Smooth muscle cell (in vitro differentiated cells): ENCODE data around the gene TCEAL4. TPM values are rescaled to one million over a fixed set of nuclear protein-coding genes. Genes with fewer than 3 reads are reported as not detected.
A peak's percentile ranks its signal among the peaks of the same experiment; 100 is the strongest.

Experiments
- DNase-seq: peaks from one replicate; lab custom pipeline; 2025; ENCODE audit not compliant: unreplicated experiment; lab: John Stamatoyannopoulos, UW
- H2AFZ ChIP-seq: fragments of 200-600 bp; sonication (generic); 2 replicates; pipeline ENCODE4 v1.6.0; 2016; ENCODE audit warnings: antibody characterized with exemption, low read depth, mild to moderate bottlenecking
- H3F3A ChIP-seq: fragments of 200-600 bp; sonication (generic); 2 replicates; pipeline ENCODE4 v1.6.0; 2017; ENCODE audit warnings: antibody characterized with exemption, low read depth
- H3K27ac ChIP-seq: fragments of 200-600 bp; sonication (generic); 2 replicates; pipeline ENCODE4 v1.5.1; 2016; ENCODE audit warnings: low read depth, mild to moderate bottlenecking
- H3K27me3 ChIP-seq: fragments of 200-600 bp; sonication (generic); 2 replicates; pipeline ENCODE4 v1.6.1; 2016; ENCODE audit warnings: low read depth, mild to moderate bottlenecking
- H3K36me3 ChIP-seq: fragments of 200-600 bp; sonication (generic); 2 replicates; pipeline ENCODE4 v1.5.1; 2016; ENCODE audit warnings: low read depth
- H3K4me1 ChIP-seq: fragments of 200-600 bp; sonication (generic); 2 replicates; pipeline ENCODE4 v1.5.1; 2016; ENCODE audit warnings: low read depth
- H3K4me2 ChIP-seq: fragments of 200-600 bp; sonication (generic); 2 replicates; pipeline ENCODE4 v1.6.0; 2016; ENCODE audit warnings: mild to moderate bottlenecking
- H3K4me3 ChIP-seq: fragments of 200-600 bp; sonication (generic); 2 replicates; pipeline ENCODE4 v1.5.1; 2016; ENCODE audit warnings: mild to moderate bottlenecking
- H3K79me2 ChIP-seq: fragments of 200-600 bp; sonication (generic); 2 replicates; pipeline ENCODE4 v1.6.0; 2016; ENCODE audit warnings: low read depth, mild to moderate bottlenecking
- H3K9ac ChIP-seq: fragments of 200-600 bp; sonication (generic); 2 replicates; pipeline ENCODE4 v1.6.0; 2016; ENCODE audit warnings: low read depth
- H3K9me3 ChIP-seq: fragments of 200-600 bp; sonication (generic); replicated peaks from 2 replicates; pipeline ENCODE4 v1.5.1; 2016; ENCODE audit warnings: low read depth
- H4K20me1 ChIP-seq: fragments of 200-600 bp; sonication (generic); 2 replicates; pipeline ENCODE4 v1.6.0; 2016; ENCODE audit warnings: low read depth
- WGBS: methylation state at CpG from one replicate; pipeline ENCODE4 v1.1.7; 2016; ENCODE audit warnings: low lambda C conversion rate; 5-methylcytosine and 5-hydroxymethylcytosine counted together
- polyA plus RNA-seq: library from polyadenylated mRNA; unstranded; fragments of >200 nt; fragmentation: Nextera tagmentation; extraction: Ambion mirVana; gene quantifications from 2 replicates; pipeline ENCODE4 v1.2.1, GENCODE V29; 2016
- total RNA-seq: library from RNA; depleted of rRNA; stranded (reverse); fragments of >200 nt; gene quantifications from 2 replicates; pipeline ENCODE4 v1.2.3, GENCODE V29; 2014
- TF ChIP-seq, protein P1 (sequence below): fragments of 200-600 bp; sonication (generic); IDR thresholded peaks from 2 replicates; pipeline ENCODE4 v1.5.1; 2017; ENCODE audit warnings: borderline replicate concordance, mild to moderate bottlenecking, antibody characterized with exemption; ENCODE audit not compliant: insufficient read depth, poor library complexity, severe bottlenecking

The TCEAL4 gene
- total and polyA plus RNA-seq, 2 experiments from 2014 or later = 40.2 to 76.2 TPM

DNA sequence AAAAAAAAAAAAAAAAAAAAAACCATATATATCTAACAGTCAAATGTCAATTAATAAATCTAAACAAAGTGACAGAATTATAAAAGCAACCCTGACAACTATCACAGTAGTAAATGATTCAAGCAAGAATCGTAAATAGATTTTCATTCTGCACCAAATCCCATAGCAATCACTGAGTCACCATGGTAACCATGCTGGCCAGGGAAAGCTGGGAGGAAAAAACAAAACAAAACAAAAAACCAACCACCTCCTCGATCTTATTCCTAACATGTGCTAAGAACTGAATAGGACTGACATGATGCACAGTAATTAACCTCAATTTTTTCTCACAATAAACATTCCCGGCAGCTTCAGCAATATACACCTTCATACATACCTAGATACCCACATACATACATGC, 35.4 kb upstream of the TCEAL4 start:
- TF ChIP-seq, protein P1, sequence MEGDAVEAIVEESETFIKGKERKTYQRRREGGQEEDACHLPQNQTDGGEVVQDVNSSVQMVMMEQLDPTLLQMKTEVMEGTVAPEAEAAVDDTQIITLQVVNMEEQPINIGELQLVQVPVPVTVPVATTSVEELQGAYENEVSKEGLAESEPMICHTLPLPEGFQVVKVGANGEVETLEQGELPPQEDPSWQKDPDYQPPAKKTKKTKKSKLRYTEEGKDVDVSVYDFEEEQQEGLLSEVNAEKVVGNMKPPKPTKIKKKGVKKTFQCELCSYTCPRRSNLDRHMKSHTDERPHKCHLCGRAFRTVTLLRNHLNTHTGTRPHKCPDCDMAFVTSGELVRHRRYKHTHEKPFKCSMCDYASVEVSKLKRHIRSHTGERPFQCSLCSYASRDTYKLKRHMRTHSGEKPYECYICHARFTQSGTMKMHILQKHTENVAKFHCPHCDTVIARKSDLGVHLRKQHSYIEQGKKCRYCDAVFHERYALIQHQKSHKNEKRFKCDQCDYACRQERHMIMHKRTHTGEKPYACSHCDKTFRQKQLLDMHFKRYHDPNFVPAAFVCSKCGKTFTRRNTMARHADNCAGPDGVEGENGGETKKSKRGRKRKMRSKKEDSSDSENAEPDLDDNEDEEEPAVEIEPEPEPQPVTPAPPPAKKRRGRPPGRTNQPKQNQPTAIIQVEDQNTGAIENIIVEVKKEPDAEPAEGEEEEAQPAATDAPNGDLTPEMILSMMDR = no peak
- Histone ChIP-seq H3K9me3 (no peaks in the 10 kb centered on the region), H3K4me3 (no peak overlapping the region), H3F3A (no peaks in the 10 kb centered on the region), H3K27me3 (no peaks in the 10 kb centered on the region), H3K79me2 (no peaks in the 10 kb centered on the region), H4K20me1 (no peaks in the 10 kb centered on the region), H3K36me3 (no peaks in the 10 kb centered on the region), H3K9ac (no peak overlapping the region), H3K4me1 (no peaks in the 10 kb centered on the region), H3K4me2 (no peak overlapping the region), H2AFZ (no peak overlapping the region), H3K27ac (no peak overlapping the region)
- no peak for DNase-seq
- WGBS = 86% methylated on average over 3 of the region's 3 CpGs

DNA sequence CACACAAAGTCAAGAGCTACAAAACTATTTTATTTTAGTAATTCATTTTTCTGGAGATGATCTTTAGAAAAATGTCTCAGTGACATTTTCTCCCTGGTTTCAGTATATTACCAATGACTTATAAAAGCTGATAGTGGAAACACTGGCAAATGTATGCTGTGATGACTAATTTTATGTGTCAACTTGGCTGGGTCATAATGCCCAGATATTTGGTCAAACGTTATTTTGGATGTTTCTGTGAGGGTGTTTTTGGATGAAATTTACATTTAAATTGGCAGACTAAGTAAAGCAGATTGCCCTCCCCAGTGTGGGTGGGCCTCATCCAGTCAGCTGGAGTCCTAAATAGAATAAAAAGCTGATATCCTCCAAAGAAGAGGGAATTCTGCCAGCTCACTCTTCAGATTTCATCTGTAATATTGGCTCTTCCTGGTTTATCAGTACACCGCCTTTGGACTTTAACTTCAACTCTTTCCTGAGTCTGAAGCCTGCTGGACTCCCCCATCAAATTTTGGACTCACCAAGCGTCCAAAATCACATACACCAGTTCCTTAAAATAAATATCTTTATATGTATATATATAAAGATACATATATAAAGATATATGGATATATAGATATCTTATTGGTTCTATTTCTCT, 34.8 kb upstream of the TCEAL4 start:
- 68% methylated on average over 3 of the region's 3 CpGs for WGBS
- Histone ChIP-seq H3F3A (no peaks in the 10 kb centered on the region), H3K27me3 (no peaks in the 10 kb centered on the region), H3K79me2 (no peaks in the 10 kb centered on the region), H3K4me1 (no peaks in the 10 kb centered on the region), H3K4me2 (no peak overlapping the region), H3K9ac (no peak overlapping the region), H3K27ac (no peak overlapping the region), H3K9me3 (no peaks in the 10 kb centered on the region), H2AFZ (no peak overlapping the region), H3K4me3 (no peak overlapping the region), H4K20me1 (no peaks in the 10 kb centered on the region), H3K36me3 (no peaks in the 10 kb centered on the region)
- TF ChIP-seq, protein P1 = no peak
- DNase-seq = no peak

DNA sequence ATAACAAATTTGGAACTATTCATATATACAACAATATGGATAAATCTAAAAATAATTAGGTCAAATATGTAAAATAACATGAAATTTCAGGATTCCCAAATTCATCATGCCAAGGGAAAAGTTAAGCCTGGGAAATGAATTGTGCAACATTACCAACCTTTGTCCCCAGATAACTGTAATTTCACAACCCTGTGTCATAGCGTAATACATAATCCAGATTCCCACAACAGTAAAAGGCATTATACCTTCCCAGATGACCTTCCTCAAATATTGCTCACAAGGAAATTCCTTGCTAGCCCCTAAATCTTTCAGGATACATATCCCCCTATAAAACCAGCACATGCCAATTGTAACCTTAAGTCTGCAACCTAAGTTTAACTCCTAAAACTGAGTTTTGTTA, 33.1 kb upstream of the TCEAL4 start:
- Histone ChIP-seq H3K4me1 (no peaks in the 10 kb centered on the region), H4K20me1 (no peaks in the 10 kb centered on the region), H3K9me3 (no peaks in the 10 kb centered on the region), H3K36me3 (no peaks in the 10 kb centered on the region), H3K4me2 (no peak overlapping the region), H2AFZ (no peak overlapping the region), H3F3A (no peaks in the 10 kb centered on the region), H3K4me3 (no peak overlapping the region), H3K79me2 (no peaks in the 10 kb centered on the region), H3K27me3 (no peaks in the 10 kb centered on the region), H3K9ac (no peak overlapping the region), H3K27ac (no peak overlapping the region)
- TF ChIP-seq, protein P1 = no peak
- WGBS = 76% methylated on average over 1 of the region's 1 CpG
- no peak for DNase-seq

DNA sequence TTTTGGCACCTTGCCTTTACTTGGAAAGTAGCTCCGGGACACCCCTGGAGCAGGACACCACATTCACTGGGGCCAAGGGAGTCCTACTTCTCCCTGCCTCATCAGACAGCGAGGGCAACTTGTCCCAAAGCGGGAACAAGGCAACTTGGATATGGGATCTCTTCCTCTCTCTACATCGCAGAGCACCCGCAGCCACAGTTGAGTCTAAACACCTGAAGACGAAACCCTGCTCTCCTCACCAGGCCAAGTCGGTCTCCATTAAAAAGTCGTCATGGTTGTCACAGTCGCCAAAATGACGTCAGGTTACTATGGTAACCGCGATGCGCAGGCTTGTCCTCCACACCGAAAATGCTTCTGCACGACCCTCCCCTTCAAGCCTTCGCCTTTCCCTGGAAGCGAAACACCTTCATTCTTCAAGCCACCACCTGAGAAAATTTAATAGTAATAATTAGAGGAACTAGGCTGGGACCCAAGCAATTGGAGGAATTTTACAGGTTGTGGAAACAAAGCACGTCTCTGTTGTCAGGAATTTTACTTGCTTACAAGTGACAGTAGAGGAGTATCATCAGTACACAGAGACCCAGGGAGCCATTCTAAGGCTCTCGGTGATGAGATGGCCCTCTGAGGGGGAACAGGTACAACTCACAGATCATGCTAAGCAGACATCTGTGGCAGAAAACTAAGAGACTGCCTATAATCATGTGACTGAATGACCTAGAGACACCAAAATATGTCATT, 30.5 kb upstream of the TCEAL4 start:
- H4K20me1 ChIP-seq = no peaks in the 10 kb centered on the region
- peak overlapping the region; percentile 57 for H3K4me3 ChIP-seq
- no peak for DNase-seq
- 33% methylated on average over 19 of the region's 19 CpGs for WGBS
- peak overlapping the region; percentile 29 for H3K27ac ChIP-seq
- H3K27me3 ChIP-seq = no peaks in the 10 kb centered on the region
- no peaks in the 10 kb centered on the region for H3K36me3 ChIP-seq
- peak overlapping the region; percentile 88 for H3K9ac ChIP-seq
- no peaks in the 10 kb centered on the region for H3K9me3 ChIP-seq
- H3K4me1 ChIP-seq = no peaks in the 10 kb centered on the region
- no peaks in the 10 kb centered on the region for H3F3A ChIP-seq
- H3K79me2 ChIP-seq = no peaks in the 10 kb centered on the region
- H3K4me2 ChIP-seq = peak overlapping the region; percentile 91
- H2AFZ ChIP-seq = peak overlapping the region; percentile 99
- TF ChIP-seq, protein P1 = no peak
